Omental fat pad (tissue), 4 donors: ENCODE results near the gene RTN1. TPM values are rescaled to one million over a fixed set of nuclear protein-coding genes. Genes with fewer than 3 reads are reported as not detected.
A peak's percentile ranks its signal among the peaks of the same experiment; 100 is the strongest.

Experiments used
- ATAC-seq: fragments of 150-250 bp; one replicate; pipeline ENCODE4 v1.9.1; 2016; ENCODE audit warnings: mild to moderate bottlenecking, moderate library complexity; ENCODE audit not compliant: low FRiP score
- DNase-seq: peaks from one replicate; pipeline ENCODE4 v3.0.0-alpha.2; 2019; ENCODE audit warnings: low spot score
- total RNA-seq, 4 donors: library from RNA; depleted of rRNA; stranded (reverse); fragments of >200 nt; gene quantifications; one replicate each; pipeline ENCODE4 v1.1.0, GENCODE V29; 2016
- TF ChIP-seq, protein P1 (sequence below), 3 donors: fragments of 450-650 bp; IDR thresholded peaks; one replicate each; pipeline ENCODE4 v1.5.1; 2016 to 2017; ENCODE audit warnings: antibody characterized with exemption in 3 of 3, mild to moderate bottlenecking in 3 of 3, moderate library complexity in 2 of 3

RTN1 gene
- total RNA-seq, 4 donors from 2014 or later = 12.0 to 50.0 (median 20.6) TPM

DNA sequence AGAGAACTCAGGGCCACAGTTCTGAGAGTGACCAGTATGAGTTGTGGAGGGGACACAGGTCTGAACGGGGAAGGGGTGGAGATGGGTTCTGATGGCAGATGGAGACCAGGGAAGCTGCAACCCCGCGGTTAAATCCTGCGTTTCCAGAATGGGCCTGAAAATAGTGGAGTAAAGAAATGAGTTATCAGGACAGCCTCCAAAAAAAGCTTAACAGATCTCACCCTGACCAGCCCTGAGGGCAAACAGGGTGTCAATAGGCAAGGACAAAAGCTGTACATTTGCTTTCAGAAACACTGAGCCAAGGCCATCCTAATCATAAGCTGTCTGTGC, 555 bp upstream of the RTN1 start:
- TF ChIP-seq, protein P1, sequence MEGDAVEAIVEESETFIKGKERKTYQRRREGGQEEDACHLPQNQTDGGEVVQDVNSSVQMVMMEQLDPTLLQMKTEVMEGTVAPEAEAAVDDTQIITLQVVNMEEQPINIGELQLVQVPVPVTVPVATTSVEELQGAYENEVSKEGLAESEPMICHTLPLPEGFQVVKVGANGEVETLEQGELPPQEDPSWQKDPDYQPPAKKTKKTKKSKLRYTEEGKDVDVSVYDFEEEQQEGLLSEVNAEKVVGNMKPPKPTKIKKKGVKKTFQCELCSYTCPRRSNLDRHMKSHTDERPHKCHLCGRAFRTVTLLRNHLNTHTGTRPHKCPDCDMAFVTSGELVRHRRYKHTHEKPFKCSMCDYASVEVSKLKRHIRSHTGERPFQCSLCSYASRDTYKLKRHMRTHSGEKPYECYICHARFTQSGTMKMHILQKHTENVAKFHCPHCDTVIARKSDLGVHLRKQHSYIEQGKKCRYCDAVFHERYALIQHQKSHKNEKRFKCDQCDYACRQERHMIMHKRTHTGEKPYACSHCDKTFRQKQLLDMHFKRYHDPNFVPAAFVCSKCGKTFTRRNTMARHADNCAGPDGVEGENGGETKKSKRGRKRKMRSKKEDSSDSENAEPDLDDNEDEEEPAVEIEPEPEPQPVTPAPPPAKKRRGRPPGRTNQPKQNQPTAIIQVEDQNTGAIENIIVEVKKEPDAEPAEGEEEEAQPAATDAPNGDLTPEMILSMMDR (IDR thresholded peaks at IDR 0.05) = no peak
- DNase-seq (no peak), ATAC-seq (peak; percentile 32)

DNA sequence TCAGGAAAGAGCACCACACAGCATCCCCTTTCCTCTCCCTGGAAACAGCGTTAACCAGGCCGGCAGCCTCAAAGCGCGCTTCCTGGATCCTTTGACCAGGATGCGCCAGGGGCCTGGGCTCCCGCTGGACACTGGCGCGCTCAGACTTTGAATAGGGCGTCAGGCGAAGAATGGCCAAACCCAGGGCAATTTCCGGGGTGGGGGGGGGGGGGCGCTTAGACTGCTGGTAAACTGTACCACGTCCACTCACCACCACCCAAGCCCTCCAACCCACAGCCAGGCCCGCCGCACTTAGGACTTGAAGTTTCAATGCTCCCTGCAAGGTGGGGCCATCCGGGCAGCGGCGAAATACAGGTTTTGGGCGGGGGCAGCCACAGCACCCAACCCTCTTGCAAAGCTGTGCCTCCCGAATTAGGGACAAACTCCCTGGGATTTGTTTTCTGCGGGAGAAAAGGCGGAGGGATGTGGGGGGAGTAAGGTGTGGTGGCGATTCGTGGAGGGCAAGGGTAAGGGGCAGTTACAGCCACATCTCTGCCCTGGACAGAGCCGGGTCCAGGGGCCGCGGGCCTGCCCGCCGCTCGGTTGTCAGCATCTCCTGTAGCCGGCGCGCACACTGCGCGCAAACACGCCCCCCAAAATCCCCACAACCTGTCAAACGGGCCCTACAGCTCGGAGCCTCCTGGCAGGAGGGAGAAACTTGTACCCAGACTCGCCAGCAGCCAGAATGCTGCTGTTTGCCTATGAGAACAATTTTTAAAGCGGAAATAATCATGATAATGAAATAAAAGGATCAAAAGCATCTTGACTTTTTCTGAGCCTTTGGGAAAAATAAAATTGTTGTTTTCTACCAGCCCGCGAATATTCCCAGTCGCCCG, 958 bp downstream of the RTN1 start:
- ATAC-seq (no peak), DNase-seq (no peak)

DNA sequence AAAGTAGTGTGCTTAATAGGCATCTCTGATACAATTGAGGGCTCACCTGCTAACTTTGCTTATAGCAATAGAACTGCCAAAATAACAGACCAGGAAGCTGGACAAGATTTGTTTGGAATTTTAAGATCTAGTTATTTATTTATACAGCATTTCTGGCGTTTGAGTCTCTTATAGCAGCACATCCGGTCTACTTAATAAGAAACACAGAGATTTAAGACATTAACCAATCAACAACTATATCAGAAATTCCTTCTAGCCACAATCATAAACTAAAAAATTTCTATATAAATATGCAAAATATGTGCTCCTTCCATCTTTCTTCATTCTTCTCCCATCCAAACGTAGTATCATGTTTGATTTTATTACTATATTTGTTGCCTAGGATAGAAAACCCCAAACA, 2.6 kb downstream of the RTN1 start:
- DNase-seq = no peak
- TF ChIP-seq, protein P1 (IDR thresholded peaks at IDR 0.05) = no peak
- no peak for ATAC-seq

More for the DNA sequence above, 958 bp downstream of the RTN1 start:
- TF ChIP-seq, protein P1 (IDR thresholded peaks at IDR 0.05) = no peak

GRCh38 chr14:59863806-59864525, 6.6 kb downstream of the RTN1 start:
- ATAC-seq = no peak
- DNase-seq = no peak
- TF ChIP-seq, protein P1 (IDR thresholded peaks at IDR 0.05) = no peak

DNA sequence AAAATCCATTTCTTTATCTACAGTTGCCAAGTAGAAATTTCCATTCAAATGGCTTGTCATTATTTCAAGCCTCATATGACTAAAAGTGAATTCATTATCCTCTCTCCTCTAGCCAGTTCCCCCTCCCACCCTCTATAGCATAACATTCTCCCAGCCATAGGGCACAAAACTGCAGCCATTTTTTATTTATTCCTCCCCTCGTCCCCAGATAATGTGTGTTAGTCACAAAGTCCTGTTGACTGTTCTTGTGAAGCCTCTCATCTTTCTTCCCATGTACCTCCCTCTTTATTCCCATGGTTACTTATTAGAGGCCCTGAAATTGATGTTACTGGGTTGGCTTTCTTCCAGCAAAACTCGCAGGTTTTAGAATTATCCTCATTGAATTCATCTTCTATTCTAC, 13.2 kb downstream of the RTN1 start:
- no peak for ATAC-seq
- TF ChIP-seq, protein P1 (IDR thresholded peaks at IDR 0.05) = no peak
- no peak for DNase-seq

DNA sequence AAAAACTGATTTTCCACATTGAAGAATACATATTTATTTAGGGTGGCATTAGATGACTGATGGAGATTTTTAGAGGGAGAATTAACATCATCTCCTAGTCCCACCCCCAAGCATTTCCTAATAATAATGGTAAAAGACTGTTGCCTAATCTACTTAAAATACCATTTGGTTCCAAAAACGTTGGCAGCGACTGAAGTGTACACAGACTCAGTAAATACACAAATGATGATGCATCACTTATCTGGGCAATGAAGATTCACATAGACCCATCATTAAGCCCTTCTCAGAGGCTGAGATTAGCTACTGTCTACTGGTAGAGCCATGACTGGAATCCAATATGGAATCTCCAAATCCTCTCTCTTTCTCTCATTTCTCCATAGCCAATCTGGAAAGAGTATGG, 18.2 kb downstream of the RTN1 start:
- DNase-seq (no peak), ATAC-seq (no peak)
- TF ChIP-seq, protein P1 (IDR thresholded peaks at IDR 0.05) = no peak
